Gastroesophageal sphincter (tissue), 4 donors: ENCODE data around the gene C11orf86. TPM values are rescaled to one million over a fixed set of nuclear protein-coding genes. Genes with fewer than 3 reads are reported as not detected.

Experiments used
- ATAC-seq: fragments of 150-250 bp; one replicate; pipeline ENCODE4 v1.9.1; 2016; ENCODE audit warnings: mild to moderate bottlenecking, moderate library complexity
- H3K27ac ChIP-seq, 4 donors: fragments of 200-600 bp; sonication (generic) in 3 of 4; 1 replicate in 3 of 4; 2 replicates in 1 of 4; pipeline ENCODE4 v1.5.1; 2016 to 2019
- H3K27me3 ChIP-seq: fragments of 200-600 bp; sonication (generic); one replicate; pipeline ENCODE4 v1.5.1; 2019
- H3K36me3 ChIP-seq, 2 donors: fragments of 200-600 bp; sonication (generic); one replicate each; pipeline ENCODE4 v1.5.1; 2019; ENCODE audit warnings: control low read depth in 1 of 2
- H3K4me1 ChIP-seq, 3 donors: fragments of 200-600 bp; sonication (generic); 1 replicate in 2 of 3; 2 replicates in 1 of 3; pipeline ENCODE4 v1.5.1; 2016 to 2019; ENCODE audit warnings: control low read depth in 2 of 3
- H3K4me3 ChIP-seq, 2 donors: fragments of 200-600 bp; sonication (generic); one replicate each; pipeline ENCODE4 v1.5.1; 2019; ENCODE audit warnings: mild to moderate bottlenecking in 1 of 2, moderate library complexity in 1 of 2
- H3K9me3 ChIP-seq, 3 donors: fragments of 200-600 bp; sonication (generic); one replicate each; pipeline ENCODE4 v1.5.1; 2017 to 2019; ENCODE audit warnings: control low read depth in 2 of 3
- CTCF ChIP-seq, 4 experiments: fragments of 200-600 bp in 2 of 4; fragments of 450-650 bp in 2 of 4; sonication (generic) in 1 of 4; IDR thresholded peaks; one replicate each; pipeline ENCODE4 v1.5.1; 2017 to 2019; ENCODE audit warnings: antibody characterized with exemption in 4 of 4, mild to moderate bottlenecking in 2 of 4, moderate library complexity in 2 of 4
- EP300 ChIP-seq: sonication (generic); formaldehyde crosslinking; IDR thresholded peaks from one replicate; pipeline ENCODE4 v1.6.1; 2017; ENCODE audit warnings: antibody characterized with exemption, mild to moderate bottlenecking
- POLR2A ChIP-seq, 2 donors: fragments of 450-650 bp; IDR thresholded peaks; one replicate each; pipeline ENCODE4 v1.6.1; 2017; ENCODE audit warnings: antibody characterized with exemption in 2 of 2, mild to moderate bottlenecking in 2 of 2, moderate library complexity in 1 of 2
- POLR2AphosphoS5 ChIP-seq: sonication (generic); formaldehyde crosslinking; IDR thresholded peaks from one replicate; pipeline ENCODE4 v1.6.1; 2017; ENCODE audit warnings: antibody characterized with exemption
- WGBS, 2 donors: methylation state at CpG; one replicate each; pipeline ENCODE4 v1.1.5; 2018; ENCODE audit warnings: low coverage in 1 of 2; 5-methylcytosine and 5-hydroxymethylcytosine counted together
- total RNA-seq, 4 donors: library from RNA; depleted of rRNA; stranded (reverse); fragments of >200 nt; gene quantifications; one replicate each; pipeline ENCODE4 v1.1.0, GENCODE V29; 2016

C11orf86 gene
- total RNA-seq, 4 donors from 2014 or later: not detected

GRCh38 chr11:66934950-66935779 lies 39.9 kb upstream of the C11orf86 start:
- TF ChIP-seq CTCF (IDR thresholded peaks at IDR 0.05) (no peak), POLR2AphosphoS5 (no peak)
- 56 to 68% methylated on average over 7 to 8 of the region's 9 CpGs for WGBS, 2 donors
- no peak for ATAC-seq
- Histone ChIP-seq H3K27me3 (no peaks in the 10 kb centered on the region), H3K4me3 (no peak overlapping the region), H3K9me3 (no peaks in the 10 kb centered on the region), H3K27ac (no peak overlapping the region), H3K4me1 (no peaks in the 10 kb centered on the region), H3K36me3 (no peaks in the 10 kb centered on the region)

GRCh38 chr11:66936311-66936711 lies 38.8 kb upstream of the C11orf86 start:
- Histone ChIP-seq H3K27ac (no peak overlapping the region), H3K9me3 (no peaks in the 10 kb centered on the region), H3K36me3 (no peaks in the 10 kb centered on the region), H3K27me3 (no peaks in the 10 kb centered on the region), H3K4me3 (no peak overlapping the region), H3K4me1 (no peaks in the 10 kb centered on the region)
- TF ChIP-seq EP300: no peak
- TF ChIP-seq POLR2A (IDR thresholded peaks at IDR 0.05): no peak
- TF ChIP-seq CTCF (IDR thresholded peaks at IDR 0.05): no peak
- TF ChIP-seq POLR2AphosphoS5: no peak
- ATAC-seq: no peak
- 81 to 85% methylated on average over 2 of the region's 2 CpGs for WGBS, 2 donors

- TF ChIP-seq CTCF (IDR thresholded peaks at IDR 0.05) (no peak), POLR2AphosphoS5 (no peak), POLR2A (IDR thresholded peaks at IDR 0.05) (no peak), EP300 (no peak)
- Histone ChIP-seq H3K27ac (no peak overlapping the region), H3K4me3 (no peak overlapping the region), H3K36me3 (no peaks in the 10 kb centered on the region), H3K27me3 (no peaks in the 10 kb centered on the region), H3K4me1 (no peaks in the 10 kb centered on the region), H3K9me3 (no peaks in the 10 kb centered on the region)
- 100% methylated on average over 1 of the region's 1 CpG for WGBS, 2 donors
- no peak for ATAC-seq
Observed at GRCh38 chr11:66937193-66937733, 37.8 kb upstream of the C11orf86 start.

- ATAC-seq: no peak
- H3K9me3 ChIP-seq: no peaks in the 10 kb centered on the region
- WGBS, 2 donors: 89% methylated on average over 3 to 5 of the region's 5 CpGs
Observed at GRCh38 chr11:66938582-66939135, 36.4 kb upstream of the C11orf86 start.

More at GRCh38 chr11:66938582-66939135, 36.4 kb upstream of the C11orf86 start:
- Histone ChIP-seq H3K36me3 (peaks cover 0 to 3% of the 10 kb centered on the region in 2 donors), H3K4me1 (no peaks in the 10 kb centered on the region), H3K4me3 (no peak overlapping the region), H3K27me3 (no peaks in the 10 kb centered on the region), H3K27ac (no peak overlapping the region)
- TF ChIP-seq EP300: no peak
- TF ChIP-seq POLR2AphosphoS5: no peak
- no peak for TF ChIP-seq CTCF (IDR thresholded peaks at IDR 0.05)
- TF ChIP-seq POLR2A (IDR thresholded peaks at IDR 0.05): no peak
